WTC11 (cell line): ENCODE data around the gene CAPN3. TPM values are rescaled to one million over a fixed set of nuclear protein-coding genes. Genes with fewer than 3 reads are reported as not detected.

ENCODE experiments used
- ATAC-seq: fragments of 200-7000 bp; cut with Tn5 transposase; 2 replicates; pipeline ENCODE4 v1.10.0; 2021; ENCODE audit warnings: mild to moderate bottlenecking, moderate library complexity
- CTCF ChIA-PET: fragments of 300-600 bp; sonication (Branson Sonifier 250); formaldehyde crosslinking; loops from one replicate; lab custom pipeline; 2021; ENCODE audit warnings: antibody characterized with exemption; lab: Charles Lee
- POLR2A ChIA-PET: fragments of 350-600 bp; sonication (Branson Sonifier 250); formaldehyde crosslinking; loops from one replicate; lab custom pipeline; 2021; ENCODE audit warnings: antibody characterized with exemption; lab: Charles Lee
- DNase-seq: peaks from one replicate; pipeline ENCODE4 v3.0.0; 2021; ENCODE audit warnings: low spot score
- H3K27ac Mint-ChIP-seq: 2 replicates; pipeline ENCODE4 v1.8.0; 2021; ENCODE audit warnings: mixed read lengths
- H3K27me3 Mint-ChIP-seq: 2 replicates; pipeline ENCODE4 v1.8.0; 2021; ENCODE audit warnings: low read depth, mild to moderate bottlenecking, moderate library complexity, mixed read lengths
- H3K36me3 Mint-ChIP-seq: 2 replicates; pipeline ENCODE4 v1.8.0; 2021; ENCODE audit warnings: mixed read lengths
- H3K4me1 Mint-ChIP-seq: 2 replicates; pipeline ENCODE4 v1.8.0; 2022; ENCODE audit warnings: mixed read lengths
- H3K4me3 Mint-ChIP-seq: 2 replicates; pipeline ENCODE4 v1.8.0; 2021; ENCODE audit warnings: mild to moderate bottlenecking, moderate library complexity, mixed read lengths
- H3K9me3 Mint-ChIP-seq: 2 replicates; pipeline ENCODE4 v1.8.0; 2021; ENCODE audit warnings: mixed read lengths
- RELA ChIP-seq: sonication (generic); formaldehyde crosslinking; IDR thresholded peaks from 2 replicates; pipeline ENCODE4 v1.8.1; 2022; ENCODE audit warnings: missing genetic modification reagents, mild to moderate bottlenecking, borderline replicate concordance
- TEAD1 ChIP-seq: sonication (generic); formaldehyde crosslinking; IDR thresholded peaks from 2 replicates; pipeline ENCODE4 v1.8.0; 2022; ENCODE audit warnings: mild to moderate bottlenecking, missing genetic modification reagents
- TEAD4 ChIP-seq: sonication (generic); formaldehyde crosslinking; IDR thresholded peaks from 2 replicates; pipeline ENCODE4 v1.8.0; 2022; ENCODE audit warnings: mild to moderate bottlenecking, missing genetic modification reagents
- TP53 ChIP-seq: sonication (generic); formaldehyde crosslinking; IDR thresholded peaks from 2 replicates; pipeline ENCODE4 v1.8.1; 2023; ENCODE audit warnings: mild to moderate bottlenecking, missing genetic modification reagents
- ZNF121 ChIP-seq: sonication (generic); formaldehyde crosslinking; IDR thresholded peaks from 2 replicates; pipeline ENCODE4 v1.8.0; 2023; ENCODE audit warnings: missing genetic modification reagents
- ZNF396 ChIP-seq: fragments of 250-450 bp; sonication (Bioruptor Pico); IDR thresholded peaks from 2 replicates; pipeline ENCODE4 v1.8.0; 2021; ENCODE audit warnings: mild to moderate bottlenecking, moderate library complexity, borderline replicate concordance
- total RNA-seq: library from RNA; stranded (reverse); gene quantifications from 3 replicates; pipeline ENCODE4 v1.2.3, GENCODE V29; 2021
- TF ChIP-seq, protein P1 (sequence below): sonication (generic); formaldehyde crosslinking; IDR thresholded peaks from 2 replicates; pipeline ENCODE4 v1.8.1; 2023; ENCODE audit warnings: mild to moderate bottlenecking, missing genetic modification reagents
- TF ChIP-seq, protein P2 (sequence below): sonication (generic); formaldehyde crosslinking; IDR thresholded peaks from 2 replicates; pipeline ENCODE4 v1.8.0; 2023; ENCODE audit warnings: missing genetic modification reagents, mild to moderate bottlenecking, borderline replicate concordance
- TF ChIP-seq, protein P3 (sequence below): sonication (generic); formaldehyde crosslinking; IDR thresholded peaks from 2 replicates; pipeline ENCODE4 v1.8.1; 2022; ENCODE audit warnings: low read depth, mild to moderate bottlenecking, moderate library complexity, missing genetic modification reagents, borderline replicate concordance

The CAPN3 gene
- total RNA-seq, 1 experiment from 2014 or later = 0.70 TPM

DNA sequence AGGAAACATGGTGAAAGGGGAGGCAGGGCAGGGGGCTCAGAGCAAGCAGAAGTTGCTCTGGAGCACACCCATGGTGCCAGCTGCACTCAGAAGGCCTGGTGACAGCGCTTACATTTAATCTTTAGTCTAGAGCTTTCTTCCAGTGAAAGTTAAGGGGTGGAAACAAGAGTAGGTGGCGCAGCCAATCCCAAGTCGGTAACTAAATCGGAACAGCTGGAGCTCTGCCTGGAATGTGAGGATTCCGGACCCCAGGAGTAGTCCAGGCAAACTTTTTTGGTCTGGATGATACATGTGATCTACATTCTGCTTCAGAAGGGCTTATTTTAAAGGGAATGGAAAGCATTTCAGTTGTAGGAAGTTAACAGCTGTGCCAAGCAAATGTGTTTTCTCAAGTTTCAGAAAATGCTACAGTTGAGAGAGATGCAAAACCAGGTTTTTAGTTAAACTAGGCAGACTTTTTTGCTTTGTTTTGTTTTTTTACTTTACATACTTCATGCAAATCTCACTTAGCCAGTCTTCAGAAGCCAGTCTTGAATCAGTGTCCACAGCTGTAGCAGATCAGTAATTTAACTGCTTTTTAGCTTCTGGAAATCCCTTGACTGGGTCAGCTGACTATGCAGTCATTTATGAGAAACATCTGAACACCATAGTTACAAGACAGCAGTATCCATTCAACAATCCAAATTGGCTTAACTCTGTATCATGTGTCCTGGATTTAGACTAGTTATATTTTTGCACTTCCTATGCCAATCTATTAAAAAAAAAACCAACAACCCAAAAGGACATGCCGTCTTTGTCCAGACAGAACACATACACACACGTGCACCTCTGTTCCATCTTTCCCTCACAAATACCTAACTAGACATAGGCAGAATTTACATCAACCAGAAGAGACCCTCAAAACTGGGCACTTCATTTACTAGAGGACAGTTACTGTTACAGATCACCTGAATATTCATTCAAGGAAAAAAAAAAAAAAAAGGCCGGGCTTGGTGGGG is 98.4 kb downstream of the CAPN3 start:
- peaks cover 23% of the 10 kb centered on the region for H3K4me1 Mint-ChIP-seq
- peak overlapping the region; percentile 33 for H3K4me3 Mint-ChIP-seq
- no peak for TF ChIP-seq ZNF121
- peak; percentile 89; the same call in 1 of the 2 replicates for TF ChIP-seq TEAD1 (CRISPR knock-in tag)
- TF ChIP-seq TEAD4 (CRISPR knock-in tag) = peak; percentile 78; the same call in 1 of the 2 replicates
- H3K27ac Mint-ChIP-seq = peak overlapping the region; percentile 100
- POLR2A ChIA-PET = interaction anchor here (0.6 to 1.3 kb wide), 2 partner anchors 33 to 184 kb away, joined by 3 read pairs; partner anchors contain the start of genes GANC, TMEM87A and ZNF106
- peak; percentile 99 for ATAC-seq
- H3K36me3 Mint-ChIP-seq = no peaks in the 10 kb centered on the region; the same call in 1 of the 2 replicates
- DNase-seq = peak; percentile 80
- no peaks in the 10 kb centered on the region for H3K9me3 Mint-ChIP-seq
- H3K27me3 Mint-ChIP-seq = no peaks in the 10 kb centered on the region
- CTCF ChIA-PET = interaction anchor here (0.6 to 1.5 kb wide), 5 partner anchors 14 to 472 kb away, joined by 3 to 6 read pairs (median 3); no protein-coding TSS in a partner anchor

DNA sequence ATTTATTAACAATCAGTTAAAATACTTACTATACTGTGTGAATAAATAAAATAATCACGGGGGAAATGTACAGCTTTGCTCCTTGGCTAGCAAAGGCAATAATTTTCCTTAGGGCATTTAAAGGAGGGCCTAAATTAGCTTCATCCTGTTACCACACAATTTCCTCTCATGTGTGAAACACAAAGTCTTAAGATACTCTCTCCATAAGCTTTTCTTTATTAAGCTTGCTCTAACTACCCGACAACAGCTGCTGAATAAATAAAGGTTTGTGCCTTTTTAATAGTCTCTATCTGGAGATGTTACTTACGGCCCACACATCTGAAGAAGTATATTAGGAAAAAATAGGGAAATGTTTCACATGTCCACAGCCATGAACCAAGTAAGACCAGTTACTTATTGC is 102.0 kb downstream of the CAPN3 start:
- no peaks in the 10 kb centered on the region for H3K9me3 Mint-ChIP-seq
- ChIA-PET POLR2A (no interaction called here), CTCF (interaction anchor here (1.2 kb wide), 1 partner anchor 76 kb away, joined by 3 read pairs; no protein-coding TSS in a partner anchor)
- peaks cover 21% of the 10 kb centered on the region for H3K4me1 Mint-ChIP-seq
- no peak for ATAC-seq
- no peak overlapping the region for H3K4me3 Mint-ChIP-seq
- peaks cover 2% of the 10 kb centered on the region; the same call in 1 of the 2 replicates for H3K36me3 Mint-ChIP-seq
- TF ChIP-seq ZNF396 (no peak), TP53 (no peak), RELA (CRISPR knock-in tag) (no peak)
- TF ChIP-seq, protein P1, sequence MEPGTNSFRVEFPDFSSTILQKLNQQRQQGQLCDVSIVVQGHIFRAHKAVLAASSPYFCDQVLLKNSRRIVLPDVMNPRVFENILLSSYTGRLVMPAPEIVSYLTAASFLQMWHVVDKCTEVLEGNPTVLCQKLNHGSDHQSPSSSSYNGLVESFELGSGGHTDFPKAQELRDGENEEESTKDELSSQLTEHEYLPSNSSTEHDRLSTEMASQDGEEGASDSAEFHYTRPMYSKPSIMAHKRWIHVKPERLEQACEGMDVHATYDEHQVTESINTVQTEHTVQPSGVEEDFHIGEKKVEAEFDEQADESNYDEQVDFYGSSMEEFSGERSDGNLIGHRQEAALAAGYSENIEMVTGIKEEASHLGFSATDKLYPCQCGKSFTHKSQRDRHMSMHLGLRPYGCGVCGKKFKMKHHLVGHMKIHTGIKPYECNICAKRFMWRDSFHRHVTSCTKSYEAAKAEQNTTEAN (CRISPR knock-in tag) = no peak
- TF ChIP-seq, protein P2, sequence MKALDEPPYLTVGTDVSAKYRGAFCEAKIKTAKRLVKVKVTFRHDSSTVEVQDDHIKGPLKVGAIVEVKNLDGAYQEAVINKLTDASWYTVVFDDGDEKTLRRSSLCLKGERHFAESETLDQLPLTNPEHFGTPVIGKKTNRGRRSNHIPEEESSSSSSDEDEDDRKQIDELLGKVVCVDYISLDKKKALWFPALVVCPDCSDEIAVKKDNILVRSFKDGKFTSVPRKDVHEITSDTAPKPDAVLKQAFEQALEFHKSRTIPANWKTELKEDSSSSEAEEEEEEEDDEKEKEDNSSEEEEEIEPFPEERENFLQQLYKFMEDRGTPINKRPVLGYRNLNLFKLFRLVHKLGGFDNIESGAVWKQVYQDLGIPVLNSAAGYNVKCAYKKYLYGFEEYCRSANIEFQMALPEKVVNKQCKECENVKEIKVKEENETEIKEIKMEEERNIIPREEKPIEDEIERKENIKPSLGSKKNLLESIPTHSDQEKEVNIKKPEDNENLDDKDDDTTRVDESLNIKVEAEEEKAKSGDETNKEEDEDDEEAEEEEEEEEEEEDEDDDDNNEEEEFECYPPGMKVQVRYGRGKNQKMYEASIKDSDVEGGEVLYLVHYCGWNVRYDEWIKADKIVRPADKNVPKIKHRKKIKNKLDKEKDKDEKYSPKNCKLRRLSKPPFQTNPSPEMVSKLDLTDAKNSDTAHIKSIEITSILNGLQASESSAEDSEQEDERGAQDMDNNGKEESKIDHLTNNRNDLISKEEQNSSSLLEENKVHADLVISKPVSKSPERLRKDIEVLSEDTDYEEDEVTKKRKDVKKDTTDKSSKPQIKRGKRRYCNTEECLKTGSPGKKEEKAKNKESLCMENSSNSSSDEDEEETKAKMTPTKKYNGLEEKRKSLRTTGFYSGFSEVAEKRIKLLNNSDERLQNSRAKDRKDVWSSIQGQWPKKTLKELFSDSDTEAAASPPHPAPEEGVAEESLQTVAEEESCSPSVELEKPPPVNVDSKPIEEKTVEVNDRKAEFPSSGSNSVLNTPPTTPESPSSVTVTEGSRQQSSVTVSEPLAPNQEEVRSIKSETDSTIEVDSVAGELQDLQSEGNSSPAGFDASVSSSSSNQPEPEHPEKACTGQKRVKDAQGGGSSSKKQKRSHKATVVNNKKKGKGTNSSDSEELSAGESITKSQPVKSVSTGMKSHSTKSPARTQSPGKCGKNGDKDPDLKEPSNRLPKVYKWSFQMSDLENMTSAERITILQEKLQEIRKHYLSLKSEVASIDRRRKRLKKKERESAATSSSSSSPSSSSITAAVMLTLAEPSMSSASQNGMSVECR (CRISPR knock-in tag) = no peak
- TF ChIP-seq, protein P3, sequence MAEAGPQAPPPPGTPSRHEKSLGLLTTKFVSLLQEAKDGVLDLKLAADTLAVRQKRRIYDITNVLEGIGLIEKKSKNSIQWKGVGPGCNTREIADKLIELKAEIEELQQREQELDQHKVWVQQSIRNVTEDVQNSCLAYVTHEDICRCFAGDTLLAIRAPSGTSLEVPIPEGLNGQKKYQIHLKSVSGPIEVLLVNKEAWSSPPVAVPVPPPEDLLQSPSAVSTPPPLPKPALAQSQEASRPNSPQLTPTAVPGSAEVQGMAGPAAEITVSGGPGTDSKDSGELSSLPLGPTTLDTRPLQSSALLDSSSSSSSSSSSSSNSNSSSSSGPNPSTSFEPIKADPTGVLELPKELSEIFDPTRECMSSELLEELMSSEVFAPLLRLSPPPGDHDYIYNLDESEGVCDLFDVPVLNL (CRISPR knock-in tag) = no peak
- TF ChIP-seq, all 79 proteins: peak for 0
- DNase-seq = no peak
- H3K27ac Mint-ChIP-seq = no peak overlapping the region
- H3K27me3 Mint-ChIP-seq = no peaks in the 10 kb centered on the region

Other genes starting within 250 kb of the CAPN3 start
- 0.11 to 0.18 TPM (median 0.16 TPM) in 3 replicates for gene PLA2G4F, start 202.9 kb upstream of the CAPN3 start, total RNA-seq
- 43.9 to 44.7 TPM (median 44.5 TPM) in 3 replicates for gene VPS39, start 151.2 kb upstream of the CAPN3 start, total RNA-seq
- 18.5 to 20.5 TPM (median 19.6 TPM) in 3 replicates for gene GANC, start 86.3 kb upstream of the CAPN3 start, total RNA-seq
- gene TMEM87A, start 86.1 kb upstream of the CAPN3 start, total RNA-seq = 28.6 to 32.4 TPM (median 30.5 TPM) in 3 replicates
- 54.5 to 59.4 TPM (median 58.2 TPM) in 3 replicates for gene ZNF106, start 131.6 kb downstream of the CAPN3 start, total RNA-seq
- gene SNAP23, start 136.1 kb downstream of the CAPN3 start, total RNA-seq = 58.2 to 68.3 TPM (median 63.7 TPM) in 3 replicates
- 11.5 to 14.3 TPM (median 13.3 TPM) in 3 replicates for gene LRRC57, start 189.3 kb downstream of the CAPN3 start, total RNA-seq
- gene HAUS2, start 189.3 kb downstream of the CAPN3 start, total RNA-seq = 17.9 to 23.2 TPM (median 20.0 TPM) in 3 replicates
- gene STARD9, start 216.1 kb downstream of the CAPN3 start, total RNA-seq = 5.7 to 6.6 TPM (median 6.2 TPM) in 3 replicates